ENCODE results near the gene CAMTA1.

DNA sequence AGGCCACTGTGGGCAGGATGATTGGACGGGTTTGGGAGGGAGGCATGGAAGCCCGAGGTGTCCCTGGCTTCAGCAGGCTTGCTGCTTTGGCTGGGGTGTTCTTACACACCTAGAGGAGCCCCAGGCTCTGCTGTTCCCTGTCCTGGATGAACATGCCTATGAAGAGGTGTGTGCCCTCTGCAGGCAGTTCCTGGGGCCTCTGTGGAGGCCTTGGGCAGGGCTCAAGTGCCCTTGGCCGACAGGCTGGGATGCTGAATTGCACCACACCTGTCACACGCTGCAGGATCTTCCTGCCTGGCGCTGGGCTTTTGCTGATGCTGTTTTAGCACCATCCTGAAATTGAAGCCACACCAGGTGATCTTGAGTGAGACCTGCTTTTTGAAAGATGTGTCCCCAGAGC lies 570.8 kb downstream of the CAMTA1 start:
- TF ChIP-seq, protein P1, sequence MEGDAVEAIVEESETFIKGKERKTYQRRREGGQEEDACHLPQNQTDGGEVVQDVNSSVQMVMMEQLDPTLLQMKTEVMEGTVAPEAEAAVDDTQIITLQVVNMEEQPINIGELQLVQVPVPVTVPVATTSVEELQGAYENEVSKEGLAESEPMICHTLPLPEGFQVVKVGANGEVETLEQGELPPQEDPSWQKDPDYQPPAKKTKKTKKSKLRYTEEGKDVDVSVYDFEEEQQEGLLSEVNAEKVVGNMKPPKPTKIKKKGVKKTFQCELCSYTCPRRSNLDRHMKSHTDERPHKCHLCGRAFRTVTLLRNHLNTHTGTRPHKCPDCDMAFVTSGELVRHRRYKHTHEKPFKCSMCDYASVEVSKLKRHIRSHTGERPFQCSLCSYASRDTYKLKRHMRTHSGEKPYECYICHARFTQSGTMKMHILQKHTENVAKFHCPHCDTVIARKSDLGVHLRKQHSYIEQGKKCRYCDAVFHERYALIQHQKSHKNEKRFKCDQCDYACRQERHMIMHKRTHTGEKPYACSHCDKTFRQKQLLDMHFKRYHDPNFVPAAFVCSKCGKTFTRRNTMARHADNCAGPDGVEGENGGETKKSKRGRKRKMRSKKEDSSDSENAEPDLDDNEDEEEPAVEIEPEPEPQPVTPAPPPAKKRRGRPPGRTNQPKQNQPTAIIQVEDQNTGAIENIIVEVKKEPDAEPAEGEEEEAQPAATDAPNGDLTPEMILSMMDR (IDR thresholded peaks at IDR 0.05; ENCODE audit: insufficient read depth, low read length, poor library complexity, severe bottlenecking): no peak
- no peak for TF ChIP-seq EZH2phosphoT487 (conservative IDR thresholded peaks at IDR 0.05; ENCODE audit: low read length)

All from SU-DHL-6 (cell line).